GM21825 (cell line): Measurements from ENCODE around the gene ERGIC1.
"Not testable (repeated sequence)": the region's sequence is repeated elsewhere in the genome, so short reads cannot be mapped to it uniquely, and the experiment has no call there.

ENCODE experiments used
- ATAC-seq: cut with Tn5 transposase; IDR thresholded peaks from one replicate; pipeline ENCODE4 v1.9.1; 2021; ENCODE audit warnings: mild to moderate bottlenecking, moderate library complexity; ENCODE audit not compliant: unreplicated experiment

ERGIC1 gene

DNA sequence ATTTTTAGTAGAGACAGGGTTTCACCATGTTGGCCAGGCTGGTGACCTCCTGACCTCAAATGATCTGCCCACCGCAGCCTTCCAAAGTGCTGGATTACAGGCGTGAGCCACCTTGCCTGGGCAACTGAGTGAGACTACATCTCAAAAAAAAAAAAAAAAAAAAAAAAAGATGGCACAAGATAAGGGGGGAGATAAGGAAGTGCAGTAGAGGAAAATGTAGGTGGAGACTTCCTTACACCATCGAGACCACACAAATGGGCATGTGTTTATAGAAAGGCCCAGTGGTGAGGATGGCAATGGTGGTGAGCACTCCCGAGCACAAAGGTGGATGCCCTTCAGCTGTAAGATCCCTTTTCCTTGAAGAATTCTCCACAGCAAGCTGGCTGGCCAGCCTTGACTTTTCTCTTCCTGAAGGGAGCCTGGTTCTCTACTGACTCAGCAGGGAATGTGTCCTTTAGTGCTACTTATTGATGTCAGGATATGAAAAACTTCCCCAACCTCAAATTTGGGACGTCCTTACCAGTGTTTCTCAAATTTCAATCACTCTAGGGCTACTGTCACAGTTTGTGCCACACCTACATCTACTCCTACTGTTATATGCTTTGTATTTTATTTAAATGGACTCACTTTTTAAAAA is 28.2 kb downstream of the ERGIC1 start:
- no peak for ATAC-seq

GRCh38 chr5:172864171-172864570 is 30.1 kb downstream of the ERGIC1 start:
- not testable (repeated sequence) for ATAC-seq

- no peak for ATAC-seq
Observed at GRCh38 chr5:172864747-172865146, 30.7 kb downstream of the ERGIC1 start.

DNA sequence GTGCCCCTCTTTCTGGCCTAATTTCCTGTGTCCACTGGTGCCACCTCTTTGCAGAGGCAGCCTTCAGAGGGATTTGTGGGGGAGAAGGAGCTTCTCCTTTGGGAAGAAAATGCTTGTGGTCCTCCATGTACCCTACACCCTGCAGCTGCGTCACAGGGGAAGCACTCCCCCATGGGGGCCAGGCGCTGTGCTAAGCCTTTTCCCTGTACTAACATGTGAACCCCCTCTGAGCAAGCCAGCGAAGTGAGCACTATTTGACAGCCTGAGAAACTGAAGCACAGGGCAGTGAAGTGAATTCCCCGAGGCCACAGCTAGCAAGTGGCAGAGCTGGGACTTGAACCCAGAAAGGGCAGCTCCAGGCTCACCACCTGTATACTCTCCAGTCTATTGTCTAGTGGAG is 32.3 kb downstream of the ERGIC1 start:
- no peak for ATAC-seq

GRCh38 chr5:172866802-172867748 is 33.0 kb downstream of the ERGIC1 start:
- no peak for ATAC-seq

GRCh38 chr5:172867761-172868435 is 33.8 kb downstream of the ERGIC1 start:
- ATAC-seq: no peak

- ATAC-seq: no peak
Observed at GRCh38 chr5:172868436-172868923, 34.4 kb downstream of the ERGIC1 start.

- no peak for ATAC-seq
Observed at GRCh38 chr5:172868924-172869591, 35.0 kb downstream of the ERGIC1 start.

GRCh38 chr5:172869691-172870090 is 35.6 kb downstream of the ERGIC1 start:
- no peak for ATAC-seq

- ATAC-seq: no peak
Observed at GRCh38 chr5:172870291-172870714, 36.3 kb downstream of the ERGIC1 start.

DNA sequence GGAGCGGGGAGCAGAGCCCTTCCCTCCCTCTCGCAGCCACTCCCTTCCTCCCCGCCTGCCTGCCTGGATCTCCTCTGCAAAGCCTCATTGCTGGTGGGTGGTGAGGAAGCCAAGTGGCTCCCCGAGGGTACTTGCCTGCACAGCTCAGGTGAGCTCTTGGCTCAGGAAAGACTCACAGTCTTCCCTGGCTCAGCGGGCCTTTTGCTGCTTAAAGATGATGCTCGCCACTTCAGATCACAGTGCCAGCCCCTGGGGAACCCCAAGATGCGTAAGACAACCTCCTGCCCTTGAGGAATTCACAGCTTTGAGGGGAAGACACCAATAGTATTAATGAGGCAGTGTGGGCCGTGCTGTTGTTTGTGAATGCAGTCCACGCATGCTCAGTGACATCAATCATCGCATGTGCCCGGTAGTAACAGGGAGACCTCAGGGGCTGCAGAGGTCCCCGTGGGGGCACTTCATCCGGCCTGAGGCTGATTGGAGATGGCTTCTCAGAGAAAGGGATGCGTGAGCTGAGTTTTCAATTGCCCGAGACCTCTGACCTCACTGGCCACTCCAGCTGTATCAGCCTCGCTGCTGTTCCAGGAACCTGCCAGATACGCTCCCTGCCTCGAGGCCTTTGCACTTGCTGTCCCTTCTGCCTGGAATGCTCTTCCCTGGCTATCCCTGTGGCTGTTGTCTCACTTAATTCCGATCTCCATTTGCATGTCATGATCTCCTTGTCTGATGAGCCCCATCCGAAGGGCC is 36.8 kb downstream of the ERGIC1 start:
- ATAC-seq: no peak

DNA sequence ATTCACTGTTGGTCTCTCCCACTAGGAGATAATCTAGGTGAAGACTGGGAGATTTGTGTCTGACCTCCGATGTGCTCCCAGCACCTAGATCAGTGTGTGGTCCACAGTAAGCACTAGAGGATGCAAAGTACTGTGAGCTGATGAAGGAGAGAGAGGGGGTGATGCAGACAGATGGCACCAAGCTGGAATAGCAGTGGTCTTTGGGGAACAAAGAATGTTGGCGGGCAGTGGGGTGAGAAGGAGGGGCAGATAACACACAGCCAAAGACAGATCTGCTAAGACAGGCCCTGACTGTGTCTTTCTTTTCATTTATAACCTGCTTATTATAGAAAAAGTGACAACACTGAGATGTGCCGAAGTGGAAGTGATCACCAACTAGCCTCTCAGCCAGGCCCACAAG is 37.5 kb downstream of the ERGIC1 start:
- no peak for ATAC-seq

DNA sequence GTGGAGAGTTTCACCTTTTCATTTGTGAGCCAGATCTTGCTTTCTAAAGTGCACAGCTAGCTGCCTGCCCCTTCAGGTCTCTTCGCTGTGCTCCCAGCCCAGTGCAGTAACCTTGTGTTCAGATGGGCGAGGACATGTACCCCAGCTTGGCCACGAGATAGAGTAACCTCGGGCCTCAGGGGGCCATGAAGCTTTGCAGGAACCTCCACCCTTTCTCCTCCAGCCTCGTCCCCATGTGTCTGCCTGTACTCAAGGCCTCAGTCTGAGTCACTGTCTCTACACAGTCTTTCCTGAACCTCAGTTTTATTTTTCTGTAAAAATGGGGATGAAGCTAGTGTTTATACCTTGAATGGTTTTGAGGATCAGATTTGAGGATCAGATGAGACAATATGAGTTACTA is 37.9 kb downstream of the ERGIC1 start:
- ATAC-seq: no peak

GRCh38 chr5:172872997-172873491 is 39.0 kb downstream of the ERGIC1 start:
- ATAC-seq: no peak

GRCh38 chr5:172873513-172873912 is 39.5 kb downstream of the ERGIC1 start:
- no peak for ATAC-seq

- no peak for ATAC-seq
Observed at GRCh38 chr5:172874647-172875504, 40.8 kb downstream of the ERGIC1 start.

- ATAC-seq: no peak
Observed at GRCh38 chr5:172875505-172876279, 41.6 kb downstream of the ERGIC1 start.

DNA sequence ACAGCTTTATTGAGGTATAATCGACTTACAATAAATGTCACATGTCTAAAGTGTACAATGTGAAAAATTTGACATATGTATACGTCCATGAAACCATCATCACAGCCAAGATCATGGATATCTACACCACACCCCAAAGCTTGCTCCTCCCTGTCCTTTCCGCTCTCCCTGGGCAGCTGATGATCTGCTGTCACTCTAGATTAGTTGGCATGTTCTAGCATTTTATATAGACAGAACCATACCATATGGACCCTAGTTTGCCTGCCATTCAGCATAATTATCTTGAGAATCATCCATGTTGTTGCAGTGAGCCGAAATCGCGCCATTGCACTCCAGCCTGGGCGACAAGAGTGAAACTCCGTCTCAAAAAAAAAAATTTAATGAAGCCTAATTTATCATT is 42.5 kb downstream of the ERGIC1 start:
- no peak for ATAC-seq
